ENCODE measurements around the gene SZRD1. TPM values are rescaled to one million over a fixed set of nuclear protein-coding genes. Genes with fewer than 3 reads are reported as not detected.
A peak's percentile ranks its signal among the peaks of the same experiment; 100 is the strongest.

SZRD1 gene
- total and polyA plus RNA-seq, 9 of the 15 experiments (the other 6 are each of a cell fraction or from before 2014, with no cell fraction given): 3.9 to 149 (median 82.5) TPM

DNA sequence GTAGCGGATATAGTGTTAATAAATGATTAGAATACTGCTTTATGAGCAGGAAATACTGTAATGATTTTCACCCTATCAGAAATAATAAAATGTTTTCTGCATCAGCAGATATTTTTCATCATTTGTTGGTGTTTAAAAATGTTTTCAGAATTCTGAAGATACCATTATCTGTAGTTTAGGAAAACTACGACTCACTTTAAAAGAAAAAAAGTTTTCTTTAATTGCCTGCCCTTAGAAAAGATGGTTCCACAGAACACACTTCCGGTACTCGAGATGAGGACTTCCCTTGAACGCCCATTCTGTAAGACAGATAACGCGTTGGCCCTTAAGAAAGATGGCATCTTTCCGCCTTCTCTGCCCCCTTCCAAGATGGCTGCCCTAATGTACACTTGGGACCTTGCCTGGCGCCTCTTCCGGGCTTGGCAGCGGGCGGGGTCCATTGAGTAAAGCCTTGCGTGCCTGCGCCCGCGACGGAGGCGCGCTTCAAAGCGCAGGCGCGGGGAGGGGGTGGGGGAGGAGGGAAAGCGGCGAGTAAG, at the start of gene SZRD1 (continued):
- TF ChIP-seq, protein P1, sequence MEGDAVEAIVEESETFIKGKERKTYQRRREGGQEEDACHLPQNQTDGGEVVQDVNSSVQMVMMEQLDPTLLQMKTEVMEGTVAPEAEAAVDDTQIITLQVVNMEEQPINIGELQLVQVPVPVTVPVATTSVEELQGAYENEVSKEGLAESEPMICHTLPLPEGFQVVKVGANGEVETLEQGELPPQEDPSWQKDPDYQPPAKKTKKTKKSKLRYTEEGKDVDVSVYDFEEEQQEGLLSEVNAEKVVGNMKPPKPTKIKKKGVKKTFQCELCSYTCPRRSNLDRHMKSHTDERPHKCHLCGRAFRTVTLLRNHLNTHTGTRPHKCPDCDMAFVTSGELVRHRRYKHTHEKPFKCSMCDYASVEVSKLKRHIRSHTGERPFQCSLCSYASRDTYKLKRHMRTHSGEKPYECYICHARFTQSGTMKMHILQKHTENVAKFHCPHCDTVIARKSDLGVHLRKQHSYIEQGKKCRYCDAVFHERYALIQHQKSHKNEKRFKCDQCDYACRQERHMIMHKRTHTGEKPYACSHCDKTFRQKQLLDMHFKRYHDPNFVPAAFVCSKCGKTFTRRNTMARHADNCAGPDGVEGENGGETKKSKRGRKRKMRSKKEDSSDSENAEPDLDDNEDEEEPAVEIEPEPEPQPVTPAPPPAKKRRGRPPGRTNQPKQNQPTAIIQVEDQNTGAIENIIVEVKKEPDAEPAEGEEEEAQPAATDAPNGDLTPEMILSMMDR (IDR thresholded peaks at IDR 0.05 in 2 of 3, conservative IDR thresholded peaks at IDR 0.05 in 1 of 3; ENCODE audit: insufficient read depth in 2 of 3, low read depth in 1 of 3, low read length in 3 of 3): no peak
- TF ChIP-seq, protein P2, sequence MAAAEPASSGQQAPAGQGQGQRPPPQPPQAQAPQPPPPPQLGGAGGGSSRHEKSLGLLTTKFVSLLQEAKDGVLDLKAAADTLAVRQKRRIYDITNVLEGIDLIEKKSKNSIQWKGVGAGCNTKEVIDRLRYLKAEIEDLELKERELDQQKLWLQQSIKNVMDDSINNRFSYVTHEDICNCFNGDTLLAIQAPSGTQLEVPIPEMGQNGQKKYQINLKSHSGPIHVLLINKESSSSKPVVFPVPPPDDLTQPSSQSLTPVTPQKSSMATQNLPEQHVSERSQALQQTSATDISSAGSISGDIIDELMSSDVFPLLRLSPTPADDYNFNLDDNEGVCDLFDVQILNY (CRISPR knock-in tag; IDR thresholded peaks at IDR 0.05): no peak
- TF ChIP-seq RBM14 (IDR thresholded peaks at IDR 0.05; ENCODE audit: borderline replicate concordance, insufficient read depth, low read depth, low read length): no peak
- no peak for TF ChIP-seq POLR2A (conservative IDR thresholded peaks at IDR 0.05)
- TF ChIP-seq, protein P3, sequence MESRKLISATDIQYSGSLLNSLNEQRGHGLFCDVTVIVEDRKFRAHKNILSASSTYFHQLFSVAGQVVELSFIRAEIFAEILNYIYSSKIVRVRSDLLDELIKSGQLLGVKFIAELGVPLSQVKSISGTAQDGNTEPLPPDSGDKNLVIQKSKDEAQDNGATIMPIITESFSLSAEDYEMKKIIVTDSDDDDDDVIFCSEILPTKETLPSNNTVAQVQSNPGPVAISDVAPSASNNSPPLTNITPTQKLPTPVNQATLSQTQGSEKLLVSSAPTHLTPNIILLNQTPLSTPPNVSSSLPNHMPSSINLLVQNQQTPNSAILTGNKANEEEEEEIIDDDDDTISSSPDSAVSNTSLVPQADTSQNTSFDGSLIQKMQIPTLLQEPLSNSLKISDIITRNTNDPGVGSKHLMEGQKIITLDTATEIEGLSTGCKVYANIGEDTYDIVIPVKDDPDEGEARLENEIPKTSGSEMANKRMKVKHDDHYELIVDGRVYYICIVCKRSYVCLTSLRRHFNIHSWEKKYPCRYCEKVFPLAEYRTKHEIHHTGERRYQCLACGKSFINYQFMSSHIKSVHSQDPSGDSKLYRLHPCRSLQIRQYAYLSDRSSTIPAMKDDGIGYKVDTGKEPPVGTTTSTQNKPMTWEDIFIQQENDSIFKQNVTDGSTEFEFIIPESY (CRISPR knock-in tag; IDR thresholded peaks at IDR 0.05): no peak
- TF ChIP-seq ZBTB17 (CRISPR knock-in tag; IDR thresholded peaks at IDR 0.05): peak; percentile 43; the same call in 1 of the 2 replicates
- peak; percentile 60; the same call in 1 of the 2 replicates for TF ChIP-seq LCOR (CRISPR knock-in tag; IDR thresholded peaks at IDR 0.05)
- TF ChIP-seq, protein P4, sequence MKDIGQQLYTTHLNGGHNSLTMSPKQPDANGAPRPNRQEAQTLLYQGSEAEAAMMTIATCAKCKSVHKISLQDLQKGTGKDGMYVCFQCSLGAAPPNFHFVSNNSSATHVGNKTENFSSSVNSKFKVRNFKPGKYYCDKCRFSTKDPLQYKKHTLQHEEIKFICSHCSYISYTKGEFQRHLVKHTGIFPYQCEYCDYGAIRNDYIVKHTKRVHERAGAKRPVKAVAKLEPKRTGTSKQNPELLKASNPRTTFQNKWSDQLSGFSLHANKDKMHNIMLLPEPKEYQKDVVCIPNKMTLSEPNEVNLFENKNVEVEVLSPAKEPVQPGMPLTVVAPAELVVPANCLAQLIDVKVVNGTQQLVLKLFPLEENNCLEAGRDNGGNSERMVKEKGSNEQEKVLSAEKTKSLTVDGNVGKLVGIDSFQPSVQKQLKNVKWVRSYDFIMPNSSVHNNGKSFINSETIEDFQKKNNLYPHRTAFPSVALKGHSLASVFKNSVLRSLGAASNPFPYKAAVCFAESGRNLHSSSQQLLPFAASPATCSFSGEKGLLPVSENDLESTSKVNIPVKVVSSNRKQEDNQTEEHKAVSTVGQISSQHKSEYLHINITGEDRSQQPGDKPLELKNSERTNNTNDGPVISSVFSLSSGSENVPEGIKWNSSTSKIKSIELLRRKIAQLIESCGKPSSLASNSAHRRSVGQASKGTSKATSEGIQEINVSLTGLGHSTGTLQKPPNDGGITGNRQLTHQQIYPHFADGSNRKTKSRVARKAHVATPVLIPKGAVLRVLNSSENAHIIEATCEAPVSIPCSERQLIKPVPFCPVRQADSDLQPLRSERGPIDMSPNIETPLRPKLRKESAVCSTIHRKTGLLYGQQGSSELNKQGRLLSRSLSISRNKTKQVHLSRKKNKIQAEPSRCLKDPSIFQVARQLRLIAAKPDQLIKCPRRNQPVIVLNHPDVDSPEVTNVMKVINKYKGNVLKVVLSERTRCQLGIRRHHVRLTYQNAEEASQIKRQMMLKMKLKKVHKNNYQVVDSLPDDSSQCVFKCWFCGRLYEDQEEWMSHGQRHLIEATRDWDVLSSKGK (CRISPR knock-in tag; IDR thresholded peaks at IDR 0.05): no peak
- TF ChIP-seq, protein P5, sequence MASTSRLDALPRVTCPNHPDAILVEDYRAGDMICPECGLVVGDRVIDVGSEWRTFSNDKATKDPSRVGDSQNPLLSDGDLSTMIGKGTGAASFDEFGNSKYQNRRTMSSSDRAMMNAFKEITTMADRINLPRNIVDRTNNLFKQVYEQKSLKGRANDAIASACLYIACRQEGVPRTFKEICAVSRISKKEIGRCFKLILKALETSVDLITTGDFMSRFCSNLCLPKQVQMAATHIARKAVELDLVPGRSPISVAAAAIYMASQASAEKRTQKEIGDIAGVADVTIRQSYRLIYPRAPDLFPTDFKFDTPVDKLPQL (IDR thresholded peaks at IDR 0.05; ENCODE audit: extremely low read depth, insufficient read length): no peak
- TF ChIP-seq KDM2B (CRISPR knock-in tag; IDR thresholded peaks at IDR 0.05): no peak
- no peak for TF ChIP-seq SIN3B (IDR thresholded peaks at IDR 0.05; ENCODE audit: low read depth)
- TF ChIP-seq ZC3H4 (CRISPR knock-in tag; IDR thresholded peaks at IDR 0.05; ENCODE audit: borderline replicate concordance): no peak
- 0 out of 2 replicates have a peak, but pooled peaks have one; percentile 55 for TF ChIP-seq RNF2 (IDR thresholded peaks at IDR 0.05)
- TF ChIP-seq ESRRB (CRISPR knock-in tag; IDR thresholded peaks at IDR 0.05; ENCODE audit: borderline replicate concordance): no peak
- TF ChIP-seq, protein P6, sequence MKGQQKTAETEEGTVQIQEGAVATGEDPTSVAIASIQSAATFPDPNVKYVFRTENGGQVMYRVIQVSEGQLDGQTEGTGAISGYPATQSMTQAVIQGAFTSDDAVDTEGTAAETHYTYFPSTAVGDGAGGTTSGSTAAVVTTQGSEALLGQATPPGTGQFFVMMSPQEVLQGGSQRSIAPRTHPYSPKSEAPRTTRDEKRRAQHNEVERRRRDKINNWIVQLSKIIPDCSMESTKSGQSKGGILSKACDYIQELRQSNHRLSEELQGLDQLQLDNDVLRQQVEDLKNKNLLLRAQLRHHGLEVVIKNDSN (CRISPR knock-in tag; IDR thresholded peaks at IDR 0.05): no peak
- no peak for TF ChIP-seq ZNF146 (CRISPR knock-in tag; IDR thresholded peaks at IDR 0.05; ENCODE audit: unreplicated experiment)
- no peak for TF ChIP-seq GTF2A2 (tag; IDR thresholded peaks at IDR 0.05)
- peak in 1 of 2 experiments; percentile 39; a peak in 2 of 4 replicates for TF ChIP-seq TEAD1 (CRISPR knock-in tag; IDR thresholded peaks at IDR 0.05)
- TF ChIP-seq TAF9B (IDR thresholded peaks at IDR 0.05; ENCODE audit: partially characterized antibody): no peak
